HG02938 (cell line): Measurements from ENCODE around the gene MGLL.
"Not testable (repeated sequence)": the region's sequence is repeated elsewhere in the genome, so short reads cannot be mapped to it uniquely, and the experiment has no call there.

Source experiments
- ATAC-seq: cut with Tn5 transposase; IDR thresholded peaks from one replicate; pipeline ENCODE4 v1.9.1; 2021; ENCODE audit warnings: mild to moderate bottlenecking, moderate library complexity; ENCODE audit not compliant: unreplicated experiment

MGLL gene

GRCh38 chr3:127663151-127663550, 159.2 kb downstream of the MGLL start:
- ATAC-seq: no peak

GRCh38 chr3:127662001-127662469, 160.3 kb downstream of the MGLL start:
- no peak for ATAC-seq

GRCh38 chr3:127661600-127661999, 160.7 kb downstream of the MGLL start:
- no peak for ATAC-seq

- ATAC-seq: no peak
Observed at GRCh38 chr3:127660621-127661251, 161.6 kb downstream of the MGLL start.

GRCh38 chr3:127658234-127658633, 164.1 kb downstream of the MGLL start:
- no peak for ATAC-seq

GRCh38 chr3:127656906-127657305, 165.4 kb downstream of the MGLL start:
- no peak for ATAC-seq

GRCh38 chr3:127655641-127656040, 166.7 kb downstream of the MGLL start:
- ATAC-seq: no peak

- not testable (repeated sequence) for ATAC-seq
Observed at GRCh38 chr3:127654993-127655392, 167.3 kb downstream of the MGLL start.

- ATAC-seq: no peak
Observed at GRCh38 chr3:127654374-127654773, 167.9 kb downstream of the MGLL start.

- no peak for ATAC-seq
Observed at GRCh38 chr3:127652246-127652995, 169.9 kb downstream of the MGLL start.

- no peak for ATAC-seq
Observed at GRCh38 chr3:127651516-127652172, 170.7 kb downstream of the MGLL start.

- ATAC-seq: no peak
Observed at GRCh38 chr3:127650236-127650635, 172.1 kb downstream of the MGLL start.

- ATAC-seq: no peak
Observed at GRCh38 chr3:127647845-127648204, 174.5 kb downstream of the MGLL start.

GRCh38 chr3:127647166-127647844, 175.0 kb downstream of the MGLL start:
- no peak for ATAC-seq

GRCh38 chr3:127646501-127647046, 175.7 kb downstream of the MGLL start:
- ATAC-seq: no peak

GRCh38 chr3:127645371-127646015, 176.8 kb downstream of the MGLL start:
- ATAC-seq: no peak

GRCh38 chr3:127644641-127645370, 177.5 kb downstream of the MGLL start:
- no peak for ATAC-seq

GRCh38 chr3:127640042-127640355, 182.3 kb downstream of the MGLL start:
- ATAC-seq: no peak

GRCh38 chr3:127639173-127640041, 182.9 kb downstream of the MGLL start:
- no peak for ATAC-seq
